Measurements from ENCODE around the gene YWHAB. TPM values are rescaled to one million over a fixed set of nuclear protein-coding genes. Genes with fewer than 3 reads are reported as not detected.

Gene YWHAB
- total and polyA plus RNA-seq, 2 of the 4 experiments (the other 2 are of a cell fraction) = 78.0 to 102 TPM

GRCh38 chr20:44894959-44895358, 9.5 kb downstream of the YWHAB start:
- Histone ChIP-seq H2BK20ac (ENCODE audit: low read depth, low read length) (no peak overlapping the region), H2BK120ac (ENCODE audit: low read depth, low read length) (no peak overlapping the region), H2AK5ac (ENCODE audit: low read depth, low read length) (no peak overlapping the region), H4K91ac (ENCODE audit: insufficient read depth, low read depth, low read length) (no peak overlapping the region), H4K5ac (ENCODE audit: low read depth, low read length) (no peak overlapping the region), H3K9me1 (ENCODE audit: insufficient read depth, low read length) (peaks cover 21% of the 10 kb centered on the region), H2BK15ac (ENCODE audit: low read depth, low read length) (no peak overlapping the region), H3K14ac (replicated peaks; ENCODE audit: low read depth, low read length) (no peak overlapping the region), H3K4ac (ENCODE audit: low read depth, low read length) (no peak overlapping the region), H3K18ac (ENCODE audit: low read depth, low read length) (no peak overlapping the region), H3K4me3 (ENCODE audit: insufficient read depth, low read depth, low read length) (no peak overlapping the region), H2AK9ac (replicated peaks; ENCODE audit: low read depth, low read length, poor library complexity) (no peak overlapping the region), H3K9ac (ENCODE audit: low read depth, low read length) (no peak overlapping the region), H3K23ac (ENCODE audit: low read depth, low read length) (no peak overlapping the region), H3K79me1 (ENCODE audit: low read depth in 1 of 2, low read length in 2 of 2) (peaks cover 9 to 51% of the 10 kb centered on the region in 2 experiments; a peak in 3 of 4 replicates), H3K56ac (ENCODE audit: extremely low read depth, insufficient read depth, low read length) (no peak overlapping the region), H3K9me3 (ENCODE audit: control insufficient read depth, insufficient read depth, low read length) (no peaks in the 10 kb centered on the region), H3K27ac (ENCODE audit: insufficient read depth, low read length) (no peak overlapping the region), H3K36me3 (ENCODE audit: control insufficient read depth, insufficient read depth, low read length) (peaks cover 4% of the 10 kb centered on the region), H4K20me1 (ENCODE audit: insufficient read depth, low read length) (peaks cover 95% of the 10 kb centered on the region), H3K4me2 (ENCODE audit: low read depth, low read length) (no peak overlapping the region), H2BK5ac (ENCODE audit: low read depth, low read length, poor library complexity, severe bottlenecking) (no peak overlapping the region), H3K27me3 (ENCODE audit: control insufficient read depth, insufficient read depth, low read length) (no peaks in the 10 kb centered on the region), H4K8ac (ENCODE audit: low read depth in 2 of 2, low read length in 2 of 2) (no peak overlapping the region), H2AFZ (replicated peaks; ENCODE audit: low read length, poor library complexity) (no peak overlapping the region), H3K4me1 (ENCODE audit: control insufficient read depth, insufficient read depth, low read length) (peaks cover 8% of the 10 kb centered on the region)
- intact Hi-C loops (cut with micrococcal nuclease) = no loop called here
- WGBS, 2 experiments (ENCODE audit: extremely low coverage in 2 of 2, insufficient read length in 1 of 2) = 72% methylated on average over 2 of the region's 2 CpGs; no CpG with 5 or more reads in 1 of the 2 experiments
- dilution Hi-C loops (cut with HindIII; ENCODE audit: low sequenced_read_pairs, unreplicated experiment) = no loop called here
- no peak for TF ChIP-seq RFX5 (IDR thresholded peaks at IDR 0.05; ENCODE audit: low read depth, low read length)
- no peak for TF ChIP-seq NFE2L2 (IDR thresholded peaks at IDR 0.05; ENCODE audit: low read depth, low read length)
- TF ChIP-seq POLR2A (IDR thresholded peaks at IDR 0.05; ENCODE audit: low read depth, low read length) = no peak
- no peak for TF ChIP-seq MXI1 (IDR thresholded peaks at IDR 0.05; ENCODE audit: borderline replicate concordance, low read depth, low read length)
- no peak for TF ChIP-seq USF2 (IDR thresholded peaks at IDR 0.05; ENCODE audit: low read depth, low read length)
- TF ChIP-seq SMC3 (IDR thresholded peaks at IDR 0.05; ENCODE audit: low read depth, low read length) = no peak
- no peak for TF ChIP-seq RCOR1 (IDR thresholded peaks at IDR 0.05; ENCODE audit: insufficient replicate concordance, low read length)
- TF ChIP-seq CEBPB (IDR thresholded peaks at IDR 0.05; ENCODE audit: low read depth, low read length) = no peak
- DNase-seq (no peak), ATAC-seq (ENCODE audit: low read depth) (no peak)
- CTCF ChIA-PET = no interaction called here
- BruUV-seq (replicated peaks) = no TSS peak
- in situ Hi-C loops (cut with MboI; ENCODE audit: low sequenced_read_pairs) = no loop called here
- POLR2A ChIA-PET (ENCODE audit: unreplicated experiment) = no interaction called here

Measured in IMR-90 (cell line).